Esophagus squamous epithelium (tissue), 4 donors: Measurements from ENCODE around the gene STX17.

Experiments used
- CTCF ChIP-seq, 6 experiments: fragments of 450-650 bp in 4 of 6; fragments of 200-600 bp in 2 of 6; sonication (generic) in 2 of 6; IDR thresholded peaks; one replicate each; pipeline ENCODE4 v1.5.1; 2016 to 2019; ENCODE audit warnings: antibody characterized with exemption in 6 of 6, mild to moderate bottlenecking in 4 of 6, moderate library complexity in 4 of 6
- POLR2A ChIP-seq, 4 donors: fragments of 450-650 bp; IDR thresholded peaks; one replicate each; pipeline ENCODE4 v1.6.1; 2017; ENCODE audit warnings: antibody characterized with exemption in 4 of 4, mild to moderate bottlenecking in 4 of 4, moderate library complexity in 3 of 4

DNA sequence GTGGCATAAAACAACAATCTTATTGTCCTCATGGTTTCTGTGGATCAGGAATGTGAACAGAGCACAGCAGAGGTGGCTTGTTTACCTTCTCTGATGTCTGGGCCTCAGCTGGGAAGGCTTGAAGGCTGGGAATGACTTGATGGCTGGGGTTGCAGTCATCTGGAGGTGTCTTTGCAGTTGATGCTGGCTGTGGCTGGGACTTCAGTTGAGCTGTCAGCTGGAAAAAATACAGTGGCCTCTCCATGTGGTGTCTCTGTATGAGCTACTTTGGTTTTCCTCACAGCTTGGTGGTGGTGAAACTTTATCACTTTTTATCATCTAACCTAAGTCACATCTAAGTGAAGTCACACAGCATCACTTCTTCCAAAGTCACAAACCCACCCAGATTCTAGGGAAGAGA is 24.7 kb upstream of the STX17 start:
- TF ChIP-seq CTCF (IDR thresholded peaks at IDR 0.05) (no peak), POLR2A (IDR thresholded peaks at IDR 0.05) (no peak)
